ENCODE measurements around the gene RAD52.

RAD52 gene

DNA sequence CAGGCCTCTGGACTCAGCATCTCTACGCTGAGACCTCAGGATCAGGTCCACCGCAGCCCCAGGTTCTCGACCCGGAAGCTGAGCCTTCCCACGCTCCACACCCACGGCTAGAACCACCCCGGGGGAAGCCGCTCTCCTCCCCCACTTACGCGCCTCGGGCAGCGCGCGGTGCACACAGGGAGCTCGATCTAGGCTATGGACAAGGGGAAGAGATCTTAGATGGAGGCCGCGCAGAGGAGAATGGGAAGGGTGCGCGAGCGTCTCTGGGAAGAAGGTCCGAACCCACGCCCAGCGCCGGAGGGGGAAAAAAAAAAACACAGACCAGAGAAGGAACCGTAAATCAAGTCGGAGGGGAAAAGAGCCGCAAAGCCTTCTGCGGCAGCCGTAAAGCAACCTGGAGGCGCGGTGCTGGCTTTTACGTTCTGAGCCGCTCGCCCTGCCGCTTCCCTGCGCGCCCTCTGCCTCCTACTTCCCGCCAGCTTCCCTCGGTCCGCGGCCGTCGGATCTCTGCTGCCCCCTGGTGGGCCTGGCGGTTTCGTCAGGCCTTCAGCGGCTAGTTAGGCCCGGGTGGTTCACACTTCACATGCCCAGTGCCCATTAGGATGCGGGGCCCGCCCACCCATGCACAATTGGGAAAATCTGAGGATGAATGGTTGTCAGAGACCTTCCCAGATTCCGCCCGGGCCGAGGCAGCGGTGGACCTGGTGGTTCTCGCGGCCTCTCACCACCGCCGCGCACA lies at the start of gene RAD52:
TSS of gene RAD52 (minus strand) at position 242 of the 739 bp plus-strand sequence. CDS start 16,636 bp downstream, outside the sequence.
- Histone ChIP-seq H3K9me3 (ENCODE audit: low read length) (no peaks in the 10 kb centered on the region), H3K36me3 (ENCODE audit: insufficient read depth, low read length) (no peaks in the 10 kb centered on the region), H3K4me3 (ENCODE audit: low read depth in 1 of 2, low read length in 2 of 2) (peak within 1 kb of the TSS; percentile 85 to 97), H3K27ac (ENCODE audit: low read depth, low read length) (peak within 1 kb of the TSS; percentile 93), H3K9ac (ENCODE audit: low read length) (peak within 1 kb of the TSS; percentile 87), H3K4me1 (ENCODE audit: insufficient read depth, low read length) (peaks cover 8% of the 10 kb centered on the region), H3K27me3 (ENCODE audit: control insufficient read depth in 1 of 2, insufficient read depth in 2 of 2, low read length in 2 of 2) (no peaks in the 10 kb centered on the region)

DNA sequence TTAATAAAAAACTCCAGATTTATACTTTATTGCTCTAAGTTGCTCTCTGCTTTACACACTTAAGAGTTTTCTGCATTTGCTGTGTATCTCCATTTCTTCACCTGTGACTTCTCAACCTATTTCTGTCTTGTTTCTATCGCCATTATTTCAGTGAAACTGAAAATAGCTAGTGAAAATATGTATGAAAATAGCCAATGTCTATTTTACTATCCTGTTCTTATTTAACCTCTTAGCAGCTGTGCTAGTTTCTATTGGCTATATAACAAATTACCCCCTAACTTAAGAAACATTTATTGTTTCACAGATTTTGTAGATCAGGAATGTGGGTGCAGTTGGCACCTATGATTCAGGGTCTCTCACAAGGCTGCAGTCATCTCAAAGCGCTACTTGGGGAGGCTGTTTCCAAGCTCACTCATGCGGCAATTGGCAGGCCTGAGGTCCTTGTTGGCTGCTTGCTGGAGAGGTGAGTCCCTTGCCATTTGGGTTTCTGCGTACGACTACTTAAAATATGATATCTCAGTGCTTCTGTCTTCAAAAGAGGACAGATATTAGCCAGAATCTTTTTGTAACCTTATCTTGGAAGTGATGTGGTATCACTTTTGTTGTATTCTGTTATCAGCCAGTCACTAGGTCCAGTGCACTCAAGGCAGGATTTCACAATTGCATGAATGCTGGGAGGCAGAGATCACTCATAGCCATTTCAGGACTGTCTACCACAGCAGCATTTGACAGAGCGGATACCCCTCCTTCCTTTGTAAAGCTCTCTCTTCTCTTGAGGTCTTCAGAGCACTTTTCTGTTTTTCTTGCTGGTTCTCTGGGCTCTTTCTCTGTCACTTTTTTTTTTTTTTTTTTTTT lies 48.8 kb upstream of the RAD52 start:
- Histone ChIP-seq H3K4me3 (ENCODE audit: low read depth in 1 of 2, low read length in 2 of 2) (no peak overlapping the region), H3K36me3 (ENCODE audit: insufficient read depth, low read length) (no peaks in the 10 kb centered on the region), H3K27ac (ENCODE audit: low read depth, low read length) (no peak overlapping the region), H3K9ac (ENCODE audit: low read length) (no peak overlapping the region), H3K4me1 (ENCODE audit: insufficient read depth, low read length) (peaks cover 8% of the 10 kb centered on the region), H3K27me3 (ENCODE audit: control insufficient read depth in 1 of 2, insufficient read depth in 2 of 2, low read length in 2 of 2) (no peaks in the 10 kb centered on the region), H3K9me3 (ENCODE audit: low read length) (no peaks in the 10 kb centered on the region)

DNA sequence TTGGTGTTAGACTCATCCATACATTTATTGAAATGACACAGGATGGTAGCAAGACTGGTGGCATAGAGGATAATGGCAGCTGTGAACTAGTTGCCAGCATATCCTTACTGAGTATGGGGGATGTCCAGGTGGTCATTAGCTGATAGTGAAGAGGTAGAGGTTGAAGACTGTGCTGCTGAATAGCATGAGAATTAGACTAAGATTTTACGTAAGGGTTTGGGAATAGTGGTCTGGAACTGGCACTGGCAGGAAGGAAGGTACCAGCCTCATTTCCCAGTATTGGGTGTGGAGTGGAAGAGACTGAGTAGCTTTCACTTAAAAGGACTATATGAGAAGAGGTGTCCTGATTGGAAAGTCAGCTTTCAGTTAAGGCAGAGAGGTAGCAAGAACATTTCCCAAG lies 48.0 kb upstream of the RAD52 start:
- no peaks in the 10 kb centered on the region for H3K27me3 ChIP-seq (ENCODE audit: control insufficient read depth in 1 of 2, insufficient read depth in 2 of 2, low read length in 2 of 2)
- no peak overlapping the region for H3K27ac ChIP-seq (ENCODE audit: low read depth, low read length)
- H3K4me3 ChIP-seq (ENCODE audit: low read depth in 1 of 2, low read length in 2 of 2), result no peak overlapping the region
- H3K9ac ChIP-seq (ENCODE audit: low read length), result no peak overlapping the region
- H3K36me3 ChIP-seq (ENCODE audit: insufficient read depth, low read length), result no peaks in the 10 kb centered on the region
- peaks cover 11% of the 10 kb centered on the region for H3K4me1 ChIP-seq (ENCODE audit: insufficient read depth, low read length)
- no peaks in the 10 kb centered on the region for H3K9me3 ChIP-seq (ENCODE audit: low read length)

DNA sequence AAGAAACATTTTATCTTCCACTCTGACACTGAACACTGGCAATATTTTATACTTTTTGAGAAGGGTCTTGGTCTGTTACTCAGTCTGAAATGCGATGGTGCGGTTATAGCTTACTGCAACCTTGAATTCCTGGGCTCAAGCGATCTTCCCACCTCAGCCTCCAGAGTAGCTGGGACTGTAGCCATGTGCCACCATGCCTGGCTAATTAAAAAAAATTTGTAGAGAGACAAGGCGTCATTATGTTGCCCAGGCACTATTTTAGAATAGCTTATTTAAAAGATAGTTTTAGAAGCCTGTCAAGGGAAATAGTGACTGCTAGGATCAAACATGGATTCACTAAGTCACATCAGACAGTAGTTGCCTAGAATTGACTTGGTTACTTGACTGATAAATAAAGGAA lies 47.4 kb upstream of the RAD52 start:
- Histone ChIP-seq H3K27ac (ENCODE audit: low read depth, low read length) (no peak overlapping the region), H3K9ac (ENCODE audit: low read length) (no peak overlapping the region), H3K4me1 (ENCODE audit: insufficient read depth, low read length) (peaks cover 17% of the 10 kb centered on the region), H3K36me3 (ENCODE audit: insufficient read depth, low read length) (no peaks in the 10 kb centered on the region), H3K9me3 (ENCODE audit: low read length) (no peaks in the 10 kb centered on the region), H3K4me3 (ENCODE audit: low read depth in 1 of 2, low read length in 2 of 2) (no peak overlapping the region), H3K27me3 (ENCODE audit: control insufficient read depth in 1 of 2, insufficient read depth in 2 of 2, low read length in 2 of 2) (no peaks in the 10 kb centered on the region)

DNA sequence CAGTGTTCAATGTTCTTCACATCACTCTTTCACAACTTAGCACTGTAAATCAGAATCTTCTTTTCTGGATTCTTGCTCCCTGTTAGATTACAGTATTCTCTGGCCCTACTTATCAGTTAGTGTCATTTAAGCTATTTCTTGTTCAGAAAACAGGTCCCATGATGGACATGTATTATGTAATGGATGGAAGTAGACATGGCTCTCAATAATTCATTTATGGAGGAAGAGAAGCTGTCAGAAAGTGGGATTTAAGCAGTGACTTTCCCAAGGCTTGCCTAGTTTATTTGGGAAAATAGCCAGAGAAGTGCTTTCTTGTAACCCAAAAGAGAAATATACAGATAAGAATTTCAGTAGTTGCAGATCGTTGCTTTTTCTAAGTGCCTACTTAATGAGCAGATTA lies 43.2 kb upstream of the RAD52 start:
- Histone ChIP-seq H3K27ac (ENCODE audit: low read depth, low read length) (no peak overlapping the region), H3K9me3 (ENCODE audit: low read length) (no peaks in the 10 kb centered on the region), H3K4me3 (ENCODE audit: low read depth in 1 of 2, low read length in 2 of 2) (peak overlapping the region in 1 of 2 donors; percentile 79), H3K4me1 (ENCODE audit: insufficient read depth, low read length) (peaks cover 31% of the 10 kb centered on the region), H3K27me3 (ENCODE audit: control insufficient read depth in 1 of 2, insufficient read depth in 2 of 2, low read length in 2 of 2) (no peaks in the 10 kb centered on the region), H3K9ac (ENCODE audit: low read length) (no peak overlapping the region), H3K36me3 (ENCODE audit: insufficient read depth, low read length) (no peaks in the 10 kb centered on the region)

DNA sequence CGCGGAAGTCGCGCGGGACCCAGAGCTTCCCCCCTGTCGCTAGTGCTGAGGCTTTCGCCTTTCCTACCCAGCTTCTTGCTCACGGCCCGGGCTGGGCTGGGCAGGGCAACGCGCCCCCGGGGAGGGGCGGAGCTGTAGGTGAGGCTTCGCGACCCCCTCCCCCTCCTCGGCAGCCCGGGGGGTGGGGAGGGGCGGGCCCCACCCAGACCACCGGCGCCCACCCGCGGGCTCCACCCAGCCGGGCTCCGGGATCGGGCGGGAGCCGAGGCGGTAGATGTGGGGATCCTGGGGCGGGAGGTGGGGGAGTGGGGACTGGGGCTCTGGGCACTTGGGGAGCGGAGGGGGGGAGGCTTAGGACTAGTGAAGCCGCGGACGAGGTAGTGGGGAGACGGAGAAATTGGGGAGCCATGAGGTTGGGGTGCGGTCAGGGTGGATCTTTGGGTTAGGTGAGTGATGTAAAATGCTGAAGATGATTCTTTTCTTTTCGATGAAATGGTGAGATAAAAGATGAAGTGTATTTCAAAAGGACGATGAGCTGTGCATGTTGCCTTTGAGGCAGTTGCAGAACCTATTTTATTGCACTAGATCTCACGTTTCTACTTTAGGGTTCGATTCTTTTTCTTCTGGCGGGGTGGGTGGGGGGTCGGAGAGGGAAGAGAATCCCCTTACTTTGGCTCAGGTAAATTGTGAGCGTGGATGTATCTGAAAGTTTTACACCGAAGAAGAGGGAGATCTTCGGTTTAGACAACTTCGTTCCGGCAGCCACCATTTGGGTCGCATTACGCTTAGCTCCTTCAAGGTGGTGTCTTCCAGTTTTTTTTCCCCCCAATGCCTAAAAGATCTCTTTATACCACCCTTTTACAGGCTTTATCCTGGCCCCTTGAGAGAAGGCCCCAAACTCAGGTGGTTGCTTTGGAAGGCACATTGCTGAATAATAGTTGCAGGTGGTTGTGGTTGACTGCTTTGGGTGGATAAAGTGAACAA lies 42.1 kb upstream of the RAD52 start:
- Histone ChIP-seq H3K27ac (ENCODE audit: low read depth, low read length) (peak overlapping the region; percentile 92), H3K4me3 (ENCODE audit: low read depth in 1 of 2, low read length in 2 of 2) (peak overlapping the region; percentile 73 to 79), H3K4me1 (ENCODE audit: insufficient read depth, low read length) (peaks cover 31% of the 10 kb centered on the region), H3K27me3 (ENCODE audit: control insufficient read depth in 1 of 2, insufficient read depth in 2 of 2, low read length in 2 of 2) (no peaks in the 10 kb centered on the region), H3K36me3 (ENCODE audit: insufficient read depth, low read length) (no peaks in the 10 kb centered on the region), H3K9me3 (ENCODE audit: low read length) (no peaks in the 10 kb centered on the region), H3K9ac (ENCODE audit: low read length) (peak overlapping the region; percentile 71)

DNA sequence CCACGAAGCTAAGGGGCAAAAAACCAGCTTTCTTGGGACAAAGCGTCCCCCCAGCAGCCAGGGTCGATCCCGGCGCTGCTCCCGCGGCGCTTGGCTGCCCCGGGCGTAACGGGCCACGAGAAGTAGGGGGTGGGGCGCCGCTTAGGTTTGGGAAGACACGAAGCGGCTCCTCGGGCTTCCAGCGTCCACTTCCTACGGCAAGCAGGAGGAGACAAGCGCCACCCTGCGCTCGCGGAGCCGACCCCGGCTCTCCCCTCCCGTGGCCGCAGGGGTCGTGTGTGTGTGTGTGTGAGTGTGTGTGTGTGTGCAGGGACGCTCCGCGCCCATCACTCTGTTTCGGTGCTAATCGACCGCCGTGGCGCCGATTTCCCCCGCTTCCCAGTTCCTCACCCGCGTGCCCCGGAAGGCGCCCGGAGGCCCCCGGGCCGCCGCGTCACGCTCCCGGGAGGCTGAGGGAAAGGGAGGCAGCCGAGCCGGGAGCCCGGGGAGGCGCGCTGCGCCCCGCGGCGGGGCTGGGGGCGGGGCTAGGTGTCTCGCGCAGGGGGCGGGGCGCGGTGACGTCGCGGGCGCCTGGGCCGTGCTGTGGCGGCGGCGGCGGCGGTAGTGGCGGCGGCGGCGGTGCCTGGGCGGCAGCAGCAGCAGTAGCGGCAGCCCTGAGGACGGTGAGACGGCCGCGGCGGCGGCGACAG lies 41.3 kb upstream of the RAD52 start, which contains the start of gene ERC1:
TSS of gene ERC1 (plus strand) at position 563 of the 689 bp plus-strand sequence. CDS start 36,681 bp downstream, outside the sequence.
- no peaks in the 10 kb centered on the region for H3K9me3 ChIP-seq (ENCODE audit: low read length)
- H3K9ac ChIP-seq (ENCODE audit: low read length), result peak within 1 kb of the TSS; percentile 71
- no peaks in the 10 kb centered on the region for H3K36me3 ChIP-seq (ENCODE audit: insufficient read depth, low read length)
- H3K4me3 ChIP-seq (ENCODE audit: low read depth in 1 of 2, low read length in 2 of 2), result peak within 1 kb of the TSS; percentile 73 to 85
- no peaks in the 10 kb centered on the region for H3K27me3 ChIP-seq (ENCODE audit: control insufficient read depth in 1 of 2, insufficient read depth in 2 of 2, low read length in 2 of 2)
- H3K4me1 ChIP-seq (ENCODE audit: insufficient read depth, low read length), result peaks cover 31% of the 10 kb centered on the region
- H3K27ac ChIP-seq (ENCODE audit: low read depth, low read length), result peak within 1 kb of the TSS; percentile 92

DNA sequence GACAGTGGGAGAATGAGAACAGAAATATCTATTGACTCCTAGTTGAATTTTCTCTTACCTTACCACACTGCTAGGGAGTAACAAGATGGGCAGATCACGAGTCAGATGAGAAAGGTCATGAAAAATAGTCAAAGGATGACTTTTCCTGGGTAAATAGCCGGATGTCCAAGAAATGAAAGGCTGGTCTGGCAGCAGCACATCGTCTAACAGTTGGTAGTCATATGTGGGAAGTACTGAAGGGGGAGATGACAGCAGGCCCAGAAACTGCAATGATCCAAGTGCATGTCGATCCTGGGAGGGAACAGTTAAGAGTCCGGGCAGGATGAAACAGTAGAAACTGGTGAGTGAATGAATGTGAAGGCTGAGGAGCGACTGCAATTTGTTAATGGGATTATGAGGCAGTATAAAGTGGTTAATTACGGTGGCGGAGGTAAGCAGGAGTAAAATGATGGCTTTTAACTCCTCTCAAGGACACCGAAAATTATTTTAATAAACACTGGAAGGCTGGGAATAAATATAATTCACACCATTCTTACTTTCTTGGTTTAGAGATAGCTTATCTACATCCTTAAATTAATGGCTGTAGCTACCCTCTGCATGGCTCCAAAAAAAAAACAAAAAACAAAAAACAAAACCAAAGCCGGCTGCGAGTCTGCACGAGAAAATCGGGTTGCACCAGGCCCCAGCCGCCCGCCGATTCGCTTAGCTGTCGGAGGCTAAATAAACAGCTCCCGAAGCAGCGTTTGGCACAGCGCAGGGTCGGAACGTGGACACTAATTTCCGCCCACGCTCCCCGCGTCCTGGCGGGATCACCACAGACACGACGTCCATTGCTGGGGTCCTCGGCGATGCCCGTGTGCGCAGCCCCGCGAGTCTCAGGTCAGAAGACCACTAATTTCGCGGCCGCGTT lies 40.5 kb upstream of the RAD52 start:
- peak overlapping the region; percentile 73 to 85 for H3K4me3 ChIP-seq (ENCODE audit: low read depth in 1 of 2, low read length in 2 of 2)
- H3K27ac ChIP-seq (ENCODE audit: low read depth, low read length), result peak overlapping the region; percentile 88
- peaks cover 31% of the 10 kb centered on the region for H3K4me1 ChIP-seq (ENCODE audit: insufficient read depth, low read length)
- peak overlapping the region; percentile 33 for H3K9ac ChIP-seq (ENCODE audit: low read length)
- no peaks in the 10 kb centered on the region for H3K27me3 ChIP-seq (ENCODE audit: control insufficient read depth in 1 of 2, insufficient read depth in 2 of 2, low read length in 2 of 2)
- H3K36me3 ChIP-seq (ENCODE audit: insufficient read depth, low read length), result no peaks in the 10 kb centered on the region
- H3K9me3 ChIP-seq (ENCODE audit: low read length), result no peaks in the 10 kb centered on the region

DNA sequence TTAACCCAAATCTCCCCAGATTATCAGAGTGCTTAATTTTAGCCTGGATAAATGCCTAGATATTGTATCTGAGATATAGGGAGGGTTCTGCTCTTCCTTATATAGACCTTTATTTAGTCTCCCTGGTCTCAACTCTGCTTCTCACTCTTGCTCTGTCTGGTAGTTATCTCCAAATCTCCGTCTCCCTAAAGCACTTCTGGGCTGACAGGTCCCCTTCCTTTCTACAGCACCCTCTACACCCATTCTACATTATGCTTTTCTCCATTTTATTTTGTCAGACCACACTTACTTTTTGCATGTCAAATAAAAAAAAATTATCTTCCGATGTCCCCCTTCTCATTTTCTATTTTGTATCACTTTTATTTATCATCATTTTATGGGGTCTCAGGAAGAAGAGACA lies 39.6 kb upstream of the RAD52 start:
- peak overlapping the region; percentile 88 for H3K27ac ChIP-seq (ENCODE audit: low read depth, low read length)
- H3K9ac ChIP-seq (ENCODE audit: low read length), result peak overlapping the region; percentile 33
- peak overlapping the region in 1 of 2 donors; percentile 85 for H3K4me3 ChIP-seq (ENCODE audit: low read depth in 1 of 2, low read length in 2 of 2)

DNA sequence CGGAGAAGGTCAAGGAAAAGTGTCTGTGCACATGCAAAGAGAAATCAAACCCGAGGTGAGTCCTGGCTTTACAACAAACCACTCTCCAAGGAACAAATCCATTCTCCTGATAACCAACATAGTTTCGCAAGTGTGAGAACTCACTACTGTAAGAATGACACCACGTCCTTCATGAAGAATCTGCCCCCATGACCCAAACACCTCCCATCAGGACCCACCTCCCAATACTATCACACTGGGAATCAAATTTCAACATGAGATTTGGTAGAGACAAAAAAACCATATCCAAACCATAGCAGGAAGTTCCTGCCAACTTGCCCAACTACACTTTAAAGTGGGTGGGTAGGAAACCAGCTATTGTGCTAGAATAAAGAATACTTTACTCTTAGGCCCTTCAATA lies 39.2 kb upstream of the RAD52 start:
- Histone ChIP-seq H3K27ac (ENCODE audit: low read depth, low read length) (no peak overlapping the region), H3K9ac (ENCODE audit: low read length) (peak overlapping the region; percentile 11)

More for the DNA sequence above, 39.6 kb upstream of the RAD52 start:
- Histone ChIP-seq H3K36me3 (ENCODE audit: insufficient read depth, low read length) (no peaks in the 10 kb centered on the region), H3K9me3 (ENCODE audit: low read length) (no peaks in the 10 kb centered on the region), H3K4me1 (ENCODE audit: insufficient read depth, low read length) (peaks cover 31% of the 10 kb centered on the region), H3K27me3 (ENCODE audit: control insufficient read depth in 1 of 2, insufficient read depth in 2 of 2, low read length in 2 of 2) (no peaks in the 10 kb centered on the region)

More for the DNA sequence above, 39.2 kb upstream of the RAD52 start:
- H3K9me3 ChIP-seq (ENCODE audit: low read length), result no peaks in the 10 kb centered on the region
- H3K27me3 ChIP-seq (ENCODE audit: control insufficient read depth in 1 of 2, insufficient read depth in 2 of 2, low read length in 2 of 2), result no peaks in the 10 kb centered on the region
- H3K4me3 ChIP-seq (ENCODE audit: low read depth in 1 of 2, low read length in 2 of 2), result peak overlapping the region in 1 of 2 donors; percentile 85
- peaks cover 31% of the 10 kb centered on the region for H3K4me1 ChIP-seq (ENCODE audit: insufficient read depth, low read length)
- no peaks in the 10 kb centered on the region for H3K36me3 ChIP-seq (ENCODE audit: insufficient read depth, low read length)

All from muscle layer of colon (tissue), 2 donors.